Endothelial cell of hepatic sinusoid (primary cell): ENCODE data around the gene KIAA0930.

Experiments
- in situ Hi-C: cut with HindIII; loops from 2 replicates; pipeline ENCODE4 v1.10.0; 2017; ENCODE audit warnings: low sequenced_read_pairs

Gene KIAA0930

DNA sequence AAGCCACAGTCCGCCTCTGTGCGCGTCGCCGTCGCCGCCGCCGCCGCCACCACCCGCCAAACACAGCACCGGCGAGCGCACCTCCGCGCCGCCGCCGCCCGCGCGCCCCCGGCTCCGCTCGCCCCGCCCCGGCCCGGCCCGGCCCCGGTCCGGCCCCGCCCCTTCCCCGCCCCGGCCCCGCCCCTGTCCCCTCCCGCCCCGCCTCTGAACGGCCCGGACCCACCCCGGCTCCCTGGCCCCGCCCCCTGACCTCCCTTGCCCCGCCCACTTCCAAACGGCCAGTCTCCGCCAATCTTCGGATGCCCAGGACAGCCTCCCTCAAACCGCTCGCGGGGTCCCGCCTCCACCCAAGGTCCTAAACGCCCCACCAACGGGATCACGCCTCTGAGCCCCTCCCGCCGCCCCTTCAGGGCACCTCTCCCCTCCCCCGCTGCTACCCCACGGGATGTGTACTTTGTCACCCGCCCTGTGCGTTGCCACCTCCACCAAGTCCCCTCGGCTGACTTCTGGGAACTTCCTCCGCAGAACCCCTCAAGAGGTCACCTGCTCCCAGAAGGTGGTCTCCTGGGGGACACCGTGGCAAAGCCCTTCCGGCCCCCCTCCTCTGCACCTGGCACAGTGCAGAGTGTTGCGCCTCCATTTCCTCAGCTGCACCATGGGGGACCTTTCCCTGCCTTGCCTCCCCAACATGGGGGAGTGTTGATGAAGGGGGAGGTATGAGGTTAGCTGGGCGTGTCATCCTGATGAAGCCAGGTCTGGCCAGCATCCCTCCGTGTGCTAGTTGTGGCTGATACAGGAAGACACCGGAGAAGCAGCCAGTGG, at the start of gene KIAA0930:
TSS of gene KIAA0930 (minus strand) at position 85 of the 822 bp plus-strand sequence. CDS start 191 bp downstream, outside the sequence.
- in situ Hi-C loops = no loop called here

DNA sequence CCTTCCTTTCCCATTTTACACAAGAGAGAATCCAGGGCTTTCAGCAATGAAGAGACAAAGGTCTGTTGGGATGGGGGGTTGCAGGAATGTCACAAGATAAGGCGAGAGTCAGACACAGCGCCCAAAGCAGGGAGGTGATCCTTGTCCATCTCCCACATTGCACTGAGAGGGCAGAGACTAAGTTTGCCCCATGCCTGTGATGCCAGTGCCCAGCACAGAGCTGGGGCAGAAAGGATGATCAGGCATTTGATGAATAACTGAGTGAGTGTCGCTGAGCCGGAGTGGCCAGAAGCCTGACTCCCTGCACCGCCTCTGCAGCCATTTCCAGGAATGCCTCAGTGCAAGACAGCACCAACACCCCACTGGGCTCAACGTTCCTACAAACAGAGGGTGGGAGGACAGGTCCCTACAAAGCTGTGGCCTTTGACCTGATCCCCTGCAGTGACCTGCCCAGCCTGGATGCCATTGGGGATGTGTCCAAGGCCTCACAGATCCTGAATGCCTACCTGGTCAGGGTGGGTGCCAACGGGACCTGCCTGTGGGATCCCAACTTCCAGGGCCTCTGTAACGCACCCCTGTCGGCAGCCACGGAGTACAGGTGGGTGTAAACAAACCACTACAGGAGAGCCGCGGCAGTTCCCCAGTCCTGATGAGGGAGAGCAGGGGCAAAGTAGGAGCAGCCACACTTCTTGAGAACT, 46.3 kb upstream of the KIAA0930 start:
- in situ Hi-C loops = no loop called here

DNA sequence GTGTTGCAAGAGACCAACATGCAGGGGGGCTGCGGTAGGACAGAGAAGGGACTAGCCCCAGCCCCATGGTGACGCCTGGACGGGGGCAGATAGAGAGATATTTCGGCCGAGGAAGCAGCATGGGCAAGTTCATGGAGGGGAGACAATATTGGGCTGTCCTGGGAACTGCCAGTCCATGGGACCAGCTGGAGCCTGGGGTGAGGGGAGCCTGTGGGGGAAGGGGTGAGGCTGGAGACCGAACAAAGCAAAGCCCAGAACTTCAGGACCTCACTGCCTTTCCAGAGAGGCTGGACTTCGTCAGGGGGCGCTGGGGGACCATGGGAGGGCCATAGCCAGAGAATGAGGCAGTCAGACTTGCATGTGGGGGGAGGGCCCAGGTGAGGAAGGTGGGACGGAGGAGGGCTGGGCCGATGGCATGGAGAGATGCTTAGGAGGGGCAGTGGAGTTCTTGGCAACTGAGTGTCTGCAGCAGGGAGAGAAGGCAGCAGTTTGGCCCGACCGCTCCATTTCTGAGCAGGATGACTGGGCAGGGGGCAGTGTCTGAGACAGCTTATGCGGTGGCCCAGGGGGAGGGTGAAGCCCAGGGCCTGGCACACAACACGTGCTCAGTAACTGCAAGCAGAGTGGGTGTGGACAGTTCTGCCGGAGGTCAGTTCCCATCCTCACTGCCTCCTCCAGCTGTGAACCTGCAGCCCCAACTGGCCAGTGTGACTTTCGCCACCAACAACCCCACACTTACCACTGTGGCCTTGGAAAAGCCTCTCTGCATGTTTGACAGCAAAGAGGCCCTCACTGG, 44.8 kb upstream of the KIAA0930 start:
- in situ Hi-C loops = no loop called here

DNA sequence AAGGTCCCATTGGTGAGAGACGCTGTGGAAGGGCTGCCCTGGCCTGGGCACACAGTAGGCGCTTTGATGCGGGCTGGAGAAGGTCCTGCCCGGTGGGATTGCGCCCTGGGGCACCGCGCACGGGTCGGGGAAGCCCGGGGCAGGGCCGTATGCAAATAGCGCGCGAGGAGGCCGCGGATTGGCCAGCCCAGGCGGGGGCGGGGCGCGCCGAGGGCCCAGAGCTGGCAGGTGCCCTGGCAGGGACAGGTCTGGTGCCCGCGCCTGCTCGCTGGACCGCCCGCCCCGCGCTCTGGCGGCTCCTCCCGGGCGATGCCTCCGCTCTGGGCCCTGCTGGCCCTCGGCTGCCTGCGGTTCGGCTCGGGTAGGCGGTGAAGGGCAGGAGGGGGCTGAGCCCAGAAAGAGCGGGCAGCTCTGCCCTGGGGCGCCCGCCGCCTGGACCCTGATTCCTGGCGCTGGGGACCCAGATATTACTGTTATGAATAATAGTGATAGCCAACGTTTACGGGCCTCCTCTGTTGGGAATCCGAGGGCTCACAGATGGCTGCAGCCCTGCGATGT, 44.1 kb upstream of the KIAA0930 start, which contains the start of gene UPK3A:
TSS of gene UPK3A (plus strand) at position 245 of the 558 bp plus-strand sequence. CDS start at position 310, 65 bp downstream.
- in situ Hi-C loops = no loop called here

GRCh38 chr22:45281010-45281409, 40.3 kb upstream of the KIAA0930 start:
- in situ Hi-C loops = no loop called here

- in situ Hi-C loops = no loop called here
These were observed 39.9 kb upstream of the KIAA0930 start for GRCh38 chr22:45280587-45280980.

DNA sequence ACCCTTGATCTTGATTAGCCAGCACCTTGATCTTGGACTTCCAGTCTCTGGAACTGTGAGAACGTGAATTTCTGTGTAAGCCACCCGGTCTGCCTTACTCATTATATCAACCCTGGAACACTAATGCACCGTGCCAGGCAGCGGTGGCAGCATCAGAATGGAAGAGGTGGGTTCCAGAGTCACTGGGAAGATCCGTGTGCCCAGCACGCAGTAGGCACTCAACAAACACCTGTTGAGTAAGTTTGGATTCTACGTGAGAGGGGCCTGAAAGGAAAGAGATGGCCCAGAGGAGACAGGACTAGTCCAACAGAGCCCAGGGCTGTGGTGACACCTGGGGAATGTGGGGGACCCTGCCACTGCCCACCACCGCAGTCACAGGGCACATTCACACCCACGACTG, 37.4 kb upstream of the KIAA0930 start:
- in situ Hi-C loops = loop anchor here (5.0 kb wide), 3 partner anchors 59 to 199 kb away; no protein-coding TSS in a partner anchor

GRCh38 chr22:45277720-45278119, 37.0 kb upstream of the KIAA0930 start:
- in situ Hi-C loops = loop anchor here (5.0 kb wide), 3 partner anchors 60 to 200 kb away; no protein-coding TSS in a partner anchor

DNA sequence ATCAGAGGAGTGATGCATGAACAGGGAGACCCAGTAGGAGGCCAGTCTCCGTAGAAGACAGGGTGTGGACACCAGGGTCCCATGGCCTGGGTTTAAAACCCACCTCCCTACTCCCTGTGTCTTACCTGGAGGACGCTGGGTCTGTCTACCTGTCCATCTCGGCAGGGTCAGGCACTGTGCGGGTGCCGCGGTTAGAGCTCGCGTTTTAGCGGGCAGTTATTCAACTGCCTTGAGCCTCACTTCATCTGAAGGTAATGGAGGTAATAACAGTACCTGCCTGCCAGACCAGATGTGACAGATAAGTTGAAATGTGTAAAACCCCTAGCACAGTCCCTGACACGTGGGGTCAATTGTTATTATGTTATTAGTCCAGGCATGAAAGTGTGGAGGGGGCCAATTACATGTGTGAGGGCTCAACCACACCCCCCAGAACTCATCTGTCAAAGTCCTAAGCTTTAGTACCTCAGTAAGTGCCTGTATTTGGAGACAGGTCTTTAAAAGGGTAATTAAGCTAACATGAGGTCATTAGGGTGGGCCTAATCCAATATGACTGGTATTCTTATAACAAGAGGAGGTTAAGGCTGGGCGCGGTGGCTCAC, 35.9 kb upstream of the KIAA0930 start:
- in situ Hi-C loops = loop anchor here (5.0 kb wide), 3 partner anchors 61 to 201 kb away; no protein-coding TSS in a partner anchor

DNA sequence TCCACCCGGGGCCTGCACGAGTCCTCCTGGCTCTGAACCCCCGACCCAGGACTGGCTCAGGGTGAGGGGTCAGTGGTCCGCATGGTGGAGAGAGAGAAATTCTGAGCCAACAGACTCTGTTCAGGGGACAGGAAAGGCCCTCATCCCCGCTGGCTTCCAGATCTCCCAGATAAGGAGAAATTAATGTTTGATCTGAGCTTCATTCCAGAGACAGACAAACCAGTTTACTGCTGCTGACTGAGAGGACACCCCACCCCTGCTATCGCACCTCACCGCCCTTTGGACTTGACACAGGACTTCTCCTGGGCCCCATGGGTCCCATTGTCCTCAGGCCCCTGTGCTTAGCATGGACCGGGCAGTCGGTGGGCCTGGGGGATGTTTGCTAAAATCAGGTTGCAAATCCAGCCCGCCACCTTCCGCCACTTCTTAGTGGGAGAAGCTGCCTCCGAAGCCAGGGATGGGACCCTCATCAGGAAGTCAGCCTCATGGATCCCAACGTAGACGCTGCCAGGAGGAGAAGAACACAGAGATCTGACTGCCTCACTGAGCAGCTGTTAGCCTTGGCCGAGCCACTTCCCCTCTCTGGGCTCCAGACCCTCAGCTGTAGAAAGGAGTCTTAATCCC, 32.9 kb upstream of the KIAA0930 start:
- in situ Hi-C loops = loop anchor here (5.0 kb wide), 1 partner anchor 279 kb away; no protein-coding TSS in a partner anchor

- in situ Hi-C loops = loop anchor here (5.0 kb wide), 1 partner anchor 280 kb away; no protein-coding TSS in a partner anchor
These were observed 31.8 kb upstream of the KIAA0930 start for GRCh38 chr22:45272498-45272897.

DNA sequence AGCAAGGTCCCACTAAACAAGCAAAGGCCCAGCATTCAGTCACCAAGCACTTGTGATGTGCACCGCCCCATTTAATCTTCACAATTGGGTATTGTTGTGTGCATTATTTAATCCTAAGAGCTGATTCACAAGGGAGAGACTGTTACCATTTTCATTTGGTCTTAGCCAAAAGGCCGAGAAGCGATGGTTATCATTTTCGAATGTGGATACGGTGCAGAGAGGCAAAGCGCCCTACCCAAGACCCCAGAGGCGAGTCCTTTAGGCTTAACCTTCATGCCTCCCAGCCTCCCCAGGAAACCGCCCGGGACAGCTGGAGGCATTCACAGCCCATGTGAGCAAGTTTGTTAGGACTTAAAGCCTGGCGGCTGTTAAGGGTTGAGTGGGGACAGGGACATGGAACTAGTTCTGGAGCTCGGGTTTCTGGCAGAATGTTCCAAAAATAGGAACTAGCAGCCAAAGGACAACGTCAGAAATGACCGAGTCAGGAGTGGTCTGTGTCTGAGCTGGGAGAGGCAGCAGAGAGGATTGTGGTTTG, 31.0 kb upstream of the KIAA0930 start:
- in situ Hi-C loops = loop anchor here (5.0 kb wide), 1 partner anchor 281 kb away; no protein-coding TSS in a partner anchor

GRCh38 chr22:45270095-45271020, 29.7 kb upstream of the KIAA0930 start:
- in situ Hi-C loops = loop anchor here (5.0 kb wide), 1 partner anchor 282 kb away; no protein-coding TSS in a partner anchor

- in situ Hi-C loops = no loop called here
These were observed 28.5 kb upstream of the KIAA0930 start for GRCh38 chr22:45268958-45269844.

- in situ Hi-C loops = no loop called here
These were observed 27.7 kb upstream of the KIAA0930 start for GRCh38 chr22:45268167-45268957.

GRCh38 chr22:45265535-45265934, 24.8 kb upstream of the KIAA0930 start:
- in situ Hi-C loops = no loop called here
